Adipocyte (in vitro differentiated cells): ENCODE measurements around the gene ZNRD2.
A peak's percentile ranks its signal among the peaks of the same experiment; 100 is the strongest.
"Not testable (repeated sequence)": the region's sequence is repeated elsewhere in the genome, so short reads cannot be mapped to it uniquely, and the experiment has no call there.

Experiments
- DNase-seq: peaks from one replicate; pipeline ENCODE4 v3.0.0-alpha.2; 2015; ENCODE audit warnings: low read depth
- H3K27me3 ChIP-seq: replicated peaks from 2 replicates; pipeline ENCODE4 v1.7.0; 2013; ENCODE audit warnings: mild to moderate bottlenecking, low read length, moderate library complexity; ENCODE audit not compliant: control insufficient read depth, insufficient read depth
- H3K36me3 ChIP-seq: 2 replicates; pipeline ENCODE4 v1.7.0; 2013; ENCODE audit warnings: low read length, mild to moderate bottlenecking, moderate library complexity; ENCODE audit not compliant: control insufficient read depth, insufficient read depth, severe bottlenecking
- H3K4me1 ChIP-seq: 2 replicates; pipeline ENCODE4 v1.7.0; 2013; ENCODE audit warnings: mild to moderate bottlenecking, low read length, moderate library complexity; ENCODE audit not compliant: control insufficient read depth, insufficient read depth
- H3K4me3 ChIP-seq: 2 replicates; pipeline ENCODE4 v1.7.0; 2013; ENCODE audit warnings: mild to moderate bottlenecking, low read length, moderate library complexity
- H3K9ac ChIP-seq: 2 replicates; pipeline ENCODE4 v1.7.0; 2013; ENCODE audit warnings: mild to moderate bottlenecking, low read length, moderate library complexity
- H3K9me3 ChIP-seq: 2 replicates; pipeline ENCODE4 v1.7.0; 2013; ENCODE audit warnings: mild to moderate bottlenecking, low read length, moderate library complexity; ENCODE audit not compliant: control insufficient read depth

The ZNRD2 gene, protein sequence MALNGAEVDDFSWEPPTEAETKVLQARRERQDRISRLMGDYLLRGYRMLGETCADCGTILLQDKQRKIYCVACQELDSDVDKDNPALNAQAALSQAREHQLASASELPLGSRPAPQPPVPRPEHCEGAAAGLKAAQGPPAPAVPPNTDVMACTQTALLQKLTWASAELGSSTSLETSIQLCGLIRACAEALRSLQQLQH

DNA sequence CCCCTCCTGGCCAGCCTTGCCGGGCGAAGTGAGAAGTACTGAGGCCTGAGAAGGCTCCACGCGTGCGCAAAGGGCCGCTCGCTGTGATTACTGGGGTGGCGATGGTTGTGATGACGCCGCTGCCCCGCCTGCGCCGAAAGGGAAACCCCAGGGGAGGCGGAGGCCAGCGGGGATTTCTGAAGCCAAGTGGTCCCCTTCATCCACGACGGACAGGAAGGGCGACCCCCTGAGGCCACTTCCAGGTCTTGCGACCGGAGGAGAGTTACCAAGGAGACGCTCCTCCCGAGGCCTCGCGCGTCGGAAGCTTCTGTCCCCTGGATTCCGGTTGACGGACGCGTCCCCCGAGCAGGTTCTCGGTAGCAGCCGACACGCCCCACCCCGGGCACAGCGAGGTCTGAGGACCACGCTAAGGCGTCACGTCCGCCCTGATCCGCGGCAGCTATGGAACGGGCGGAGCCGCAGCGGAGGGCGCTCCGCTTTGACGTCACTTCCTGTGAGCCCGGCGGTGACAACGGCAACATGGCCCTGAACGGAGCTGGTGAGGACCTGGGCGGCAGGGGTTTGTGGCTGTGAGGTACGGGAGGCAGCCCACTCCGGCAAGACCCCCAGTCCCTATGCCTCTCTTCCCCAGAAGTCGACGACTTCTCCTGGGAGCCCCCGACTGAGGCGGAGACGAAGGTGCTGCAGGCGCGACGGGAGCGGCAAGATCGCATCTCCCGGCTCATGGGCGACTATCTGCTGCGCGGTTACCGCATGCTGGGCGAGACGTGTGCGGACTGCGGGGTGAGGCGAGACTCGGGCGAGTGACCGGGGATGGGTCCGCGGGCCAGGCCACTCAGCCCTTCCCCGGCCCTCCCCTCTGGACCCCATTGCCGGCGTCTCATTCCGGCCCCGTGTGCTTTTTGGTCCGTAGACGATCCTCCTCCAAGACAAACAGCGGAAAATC is at the start of gene ZNRD2:
Gene ZNRD2 (plus strand): TSS at position 505 of the 946 bp plus-strand sequence. CDS start 15 bp downstream, at position 520.
- DNase-seq = peak; percentile 99
- Histone ChIP-seq H3K9me3 (no peaks in the 10 kb centered on the region), H3K4me1 (peaks cover 39% of the 10 kb centered on the region), H3K9ac (peak within 1 kb of the TSS; percentile 99), H3K27me3 (no peaks in the 10 kb centered on the region), H3K4me3 (peak within 1 kb of the TSS; percentile 100), H3K36me3 (peaks cover 9% of the 10 kb centered on the region)

DNA sequence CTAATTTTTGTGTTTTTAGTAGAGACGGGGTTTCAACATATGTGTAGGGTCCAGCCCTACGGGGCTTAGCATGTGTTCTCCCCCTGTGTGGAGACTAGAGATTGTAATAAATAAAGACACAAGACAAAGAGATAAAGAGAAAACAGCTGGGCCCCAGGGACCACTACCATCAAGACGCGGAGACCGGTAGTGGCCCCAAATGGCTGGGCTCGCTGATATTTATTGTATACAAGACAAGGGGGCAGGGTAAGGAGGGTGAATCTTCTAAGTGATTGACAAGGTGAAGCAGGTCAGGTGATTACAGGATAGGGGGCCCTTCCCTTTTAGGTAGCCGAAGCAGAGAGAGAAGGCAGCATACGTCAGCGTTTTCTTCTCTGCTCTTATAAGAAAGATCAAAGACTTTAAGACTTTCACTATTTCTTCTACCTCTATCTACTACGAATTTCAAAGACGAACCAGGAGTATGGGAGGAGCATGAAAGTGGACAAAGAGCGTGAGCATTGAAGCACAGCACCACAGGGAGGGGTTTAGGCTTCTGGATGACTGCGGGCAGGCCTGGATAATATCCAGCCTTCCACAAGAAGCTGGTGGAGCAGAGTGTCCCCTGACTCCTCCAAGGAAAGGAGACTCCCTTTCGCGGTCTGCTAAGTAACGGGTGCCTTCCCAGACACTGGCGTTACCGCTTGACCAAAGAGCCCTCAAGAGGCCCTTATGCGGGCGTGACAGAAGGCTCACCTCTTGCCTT is 48.3 kb upstream of the ZNRD2 start:
- H3K4me3 ChIP-seq, H3K9ac ChIP-seq, H3K9me3 ChIP-seq, DNase-seq, H3K36me3 ChIP-seq, H3K27me3 ChIP-seq: not testable (repeated sequence)
- peaks cover 19% of the 10 kb centered on the region for H3K4me1 ChIP-seq

DNA sequence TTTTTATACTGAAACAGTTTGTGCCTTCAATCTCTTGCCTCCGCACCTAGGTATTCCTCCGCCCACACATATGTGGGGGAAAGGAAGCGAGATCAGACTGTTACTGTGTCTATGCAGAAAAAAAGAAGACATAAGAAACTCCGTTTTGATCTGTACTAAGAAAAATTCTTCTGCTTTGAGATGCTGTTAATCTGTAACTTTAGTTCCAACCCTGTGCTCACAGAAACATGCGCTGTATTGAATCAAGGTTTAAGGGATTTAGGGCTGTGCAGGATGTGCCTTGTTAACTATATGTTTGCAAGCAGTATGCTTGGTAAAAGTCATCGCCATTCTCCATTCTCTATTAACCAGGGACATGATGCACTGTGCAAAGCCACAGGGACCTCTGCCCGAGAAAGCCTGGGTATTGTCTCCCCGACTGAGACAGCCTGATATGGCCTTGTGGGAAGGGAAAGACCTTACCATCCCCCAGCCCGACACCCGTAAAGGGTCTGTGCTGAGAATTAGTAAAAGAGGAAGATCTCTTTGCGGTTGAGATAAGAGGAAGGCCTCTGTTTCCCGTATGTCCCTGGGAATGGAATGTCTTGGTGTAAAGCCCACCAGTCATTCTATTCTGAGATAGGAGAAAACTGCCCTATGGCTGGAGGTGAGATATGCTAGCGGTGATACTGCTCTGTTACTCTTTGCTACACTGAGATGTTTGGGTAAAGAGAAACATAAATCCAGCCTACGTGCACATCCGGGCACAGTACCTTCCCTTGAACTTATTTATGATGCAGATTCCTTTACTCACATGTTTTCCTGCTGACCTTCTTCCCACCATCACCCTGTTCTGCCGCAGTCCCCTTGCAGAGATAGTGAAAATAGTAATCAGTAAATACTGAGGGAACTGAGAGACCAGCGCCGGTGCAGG is 47.3 kb upstream of the ZNRD2 start:
- H3K9ac ChIP-seq, H3K4me3 ChIP-seq, H3K9me3 ChIP-seq, H3K27me3 ChIP-seq, DNase-seq: not testable (repeated sequence)
- H3K4me1 ChIP-seq = peaks cover 19% of the 10 kb centered on the region
- peaks cover 11% of the 10 kb centered on the region for H3K36me3 ChIP-seq

DNA sequence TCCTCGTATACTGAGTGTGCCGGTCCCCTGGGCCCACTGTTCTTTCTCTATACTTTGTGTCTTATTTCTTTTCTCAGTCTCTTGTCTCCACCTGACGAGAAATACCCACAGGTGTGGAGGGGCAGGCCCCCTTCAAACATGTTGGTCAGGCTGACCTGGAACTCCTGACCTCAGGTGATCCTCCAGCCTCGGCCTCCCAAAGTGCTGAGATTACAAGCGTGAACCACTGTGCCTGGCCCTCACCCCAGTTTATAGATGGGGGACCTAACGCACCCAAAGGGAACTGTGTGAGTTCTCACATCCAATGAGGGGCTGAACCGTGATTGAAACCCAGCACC is 46.7 kb upstream of the ZNRD2 start:
- DNase-seq, H3K27me3 ChIP-seq, H3K4me3 ChIP-seq, H3K9ac ChIP-seq, H3K9me3 ChIP-seq: not testable (repeated sequence)
- H3K4me1 ChIP-seq = peaks cover 19% of the 10 kb centered on the region
- H3K36me3 ChIP-seq = peaks cover 12% of the 10 kb centered on the region

DNA sequence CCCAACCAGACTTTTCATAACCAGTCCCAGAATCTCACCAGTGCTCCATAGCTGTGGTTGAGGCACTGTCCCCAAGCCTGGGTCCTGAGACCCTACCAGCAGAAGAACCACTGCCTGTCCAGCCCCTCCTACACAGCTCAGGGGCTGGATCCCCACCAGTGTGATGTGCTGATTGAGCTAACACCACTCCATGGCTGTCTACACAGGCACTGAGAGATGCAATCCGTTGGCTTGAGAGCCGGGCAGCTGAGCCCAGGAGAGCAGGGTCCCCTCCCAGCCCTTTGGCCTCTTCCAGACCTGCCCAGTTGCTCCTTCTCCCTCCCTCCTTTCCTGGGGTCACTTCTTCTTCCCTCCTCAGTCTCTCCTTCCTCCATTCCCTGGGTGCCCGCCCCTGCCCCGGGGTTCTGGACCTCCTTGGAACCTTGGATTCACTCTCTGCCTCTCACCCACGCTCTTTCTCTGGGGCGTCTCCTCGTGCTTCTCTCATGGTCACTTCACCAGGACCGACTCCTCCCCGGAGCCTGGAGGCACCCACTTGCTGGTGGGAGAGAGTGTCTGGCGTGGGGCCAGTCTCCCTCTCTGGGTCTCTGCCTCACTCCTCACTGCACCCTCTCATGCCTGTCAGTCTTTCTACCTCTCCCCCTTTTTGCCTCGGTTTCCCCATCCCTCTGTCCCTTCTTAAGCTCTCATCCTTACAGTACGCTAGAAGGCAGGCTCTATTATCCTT is 46.1 kb upstream of the ZNRD2 start:
- H3K36me3 ChIP-seq = peaks cover 12% of the 10 kb centered on the region
- peaks cover 19% of the 10 kb centered on the region for H3K4me1 ChIP-seq
- peak overlapping the region; percentile 75 for H3K4me3 ChIP-seq
- H3K27me3 ChIP-seq = no peaks in the 10 kb centered on the region
- peak overlapping the region; percentile 79 for H3K9ac ChIP-seq
- no peak for DNase-seq
- H3K9me3 ChIP-seq = no peaks in the 10 kb centered on the region

DNA sequence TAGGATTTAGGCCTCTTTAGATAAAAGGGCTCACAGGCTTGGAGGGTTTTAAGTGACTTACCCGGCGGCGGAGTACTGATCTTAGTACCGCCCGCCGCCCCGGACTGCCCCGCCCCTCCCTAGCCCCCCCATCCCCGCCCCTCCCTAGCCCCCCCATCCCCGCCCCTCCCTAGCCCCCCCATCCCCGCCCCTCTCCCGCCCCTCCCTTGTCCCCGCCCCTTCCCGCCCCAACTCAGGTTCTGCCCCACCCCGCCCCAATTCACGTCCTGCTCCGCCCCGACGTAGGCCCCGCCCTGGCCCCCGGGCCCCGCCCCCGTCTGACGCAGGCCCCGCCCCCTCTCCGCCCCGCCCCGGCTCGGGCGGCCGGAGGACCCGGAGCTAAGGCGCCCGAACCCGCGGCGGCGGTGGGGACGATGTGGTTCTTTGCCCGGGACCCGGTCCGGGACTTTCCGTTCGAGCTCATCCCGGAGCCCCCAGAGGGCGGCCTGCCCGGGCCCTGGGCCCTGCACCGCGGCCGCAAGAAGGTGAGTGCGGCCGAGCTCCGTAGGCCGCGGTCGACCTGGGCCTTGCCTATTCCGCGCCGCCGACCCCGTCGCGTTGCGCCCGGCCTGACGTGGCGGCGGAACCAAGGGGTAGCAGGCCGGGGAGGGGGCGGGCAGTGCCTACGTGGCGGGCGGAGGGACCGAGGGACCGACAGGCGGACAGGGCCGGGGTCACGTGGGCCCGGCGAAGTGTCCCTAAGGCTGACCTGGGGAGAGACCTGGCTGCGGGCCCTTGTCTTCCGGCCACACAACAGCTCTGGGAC is 45.3 kb upstream of the ZNRD2 start, which contains the start of gene SCYL1:
Gene SCYL1 (plus strand): TSS at position 343 of the 805 bp plus-strand sequence. CDS start 71 bp downstream, at position 414.
- peaks cover 14% of the 10 kb centered on the region for H3K36me3 ChIP-seq
- peak; percentile 95 for DNase-seq
- peaks cover 19% of the 10 kb centered on the region for H3K4me1 ChIP-seq
- no peaks in the 10 kb centered on the region for H3K27me3 ChIP-seq
- H3K9ac ChIP-seq = peak within 1 kb of the TSS; percentile 97
- peak within 1 kb of the TSS; percentile 96 for H3K4me3 ChIP-seq
- no peaks in the 10 kb centered on the region for H3K9me3 ChIP-seq

DNA sequence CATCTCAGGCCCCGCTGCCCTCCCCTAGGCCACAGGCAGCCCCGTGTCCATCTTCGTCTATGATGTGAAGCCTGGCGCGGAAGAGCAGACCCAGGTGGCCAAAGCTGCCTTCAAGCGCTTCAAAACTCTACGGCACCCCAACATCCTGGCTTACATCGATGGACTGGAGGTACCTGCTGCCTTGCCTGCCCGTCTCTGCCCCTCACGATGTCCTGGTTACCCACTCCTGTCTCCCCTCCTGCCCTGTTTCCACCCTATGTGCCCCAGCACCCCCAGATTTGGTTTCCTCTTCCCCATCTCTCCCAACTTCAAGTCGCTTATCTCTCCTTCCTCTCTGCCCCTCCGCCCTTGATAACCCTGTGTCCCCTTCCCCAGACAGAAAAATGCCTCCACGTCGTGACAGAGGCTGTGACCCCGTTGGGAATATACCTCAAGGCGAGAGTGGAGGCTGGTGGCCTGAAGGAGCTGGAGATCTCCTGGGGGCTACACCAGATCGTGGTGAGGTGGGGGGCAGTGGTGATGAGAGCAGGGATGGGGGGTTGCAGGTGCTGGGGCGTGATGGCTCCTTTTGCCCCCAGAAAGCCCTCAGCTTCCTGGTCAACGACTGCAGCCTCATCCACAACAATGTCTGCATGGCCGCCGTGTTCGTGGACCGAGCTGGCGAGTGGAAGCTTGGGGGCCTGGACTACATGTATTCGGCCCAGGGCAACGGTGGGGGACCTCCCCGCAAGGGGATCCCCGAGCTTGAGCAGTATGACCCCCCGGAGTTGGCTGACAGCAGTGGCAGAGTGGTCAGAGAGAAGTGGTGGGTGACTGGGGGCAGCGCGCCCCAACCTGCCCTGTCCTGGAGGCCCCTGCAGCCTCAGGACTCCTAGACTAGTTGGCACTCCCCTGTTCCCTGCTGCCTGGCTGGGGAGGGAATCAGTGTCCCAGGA is 44.5 kb upstream of the ZNRD2 start:
- Histone ChIP-seq H3K9me3 (no peaks in the 10 kb centered on the region), H3K4me1 (peaks cover 19% of the 10 kb centered on the region), H3K36me3 (peaks cover 23% of the 10 kb centered on the region), H3K9ac (peak overlapping the region; percentile 97), H3K4me3 (peak overlapping the region; percentile 96), H3K27me3 (no peaks in the 10 kb centered on the region)
- no peak for DNase-seq

DNA sequence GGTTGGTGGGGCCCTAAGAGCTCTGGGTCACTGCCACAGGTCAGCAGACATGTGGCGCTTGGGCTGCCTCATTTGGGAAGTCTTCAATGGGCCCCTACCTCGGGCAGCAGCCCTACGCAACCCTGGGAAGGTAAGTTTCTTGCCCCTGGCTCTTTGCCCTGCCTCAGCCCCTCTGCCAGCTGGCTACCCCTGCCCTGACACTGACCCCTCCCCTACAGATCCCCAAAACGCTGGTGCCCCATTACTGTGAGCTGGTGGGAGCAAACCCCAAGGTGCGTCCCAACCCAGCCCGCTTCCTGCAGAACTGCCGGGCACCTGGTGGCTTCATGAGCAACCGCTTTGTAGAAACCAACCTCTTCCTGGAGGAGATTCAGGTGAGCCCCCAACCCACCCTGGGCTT is 43.5 kb upstream of the ZNRD2 start:
- Histone ChIP-seq H3K9ac (peak overlapping the region; percentile 97), H3K9me3 (no peaks in the 10 kb centered on the region), H3K27me3 (no peaks in the 10 kb centered on the region), H3K4me3 (no peak overlapping the region), H3K36me3 (peaks cover 32% of the 10 kb centered on the region), H3K4me1 (peaks cover 19% of the 10 kb centered on the region)
- no peak for DNase-seq

DNA sequence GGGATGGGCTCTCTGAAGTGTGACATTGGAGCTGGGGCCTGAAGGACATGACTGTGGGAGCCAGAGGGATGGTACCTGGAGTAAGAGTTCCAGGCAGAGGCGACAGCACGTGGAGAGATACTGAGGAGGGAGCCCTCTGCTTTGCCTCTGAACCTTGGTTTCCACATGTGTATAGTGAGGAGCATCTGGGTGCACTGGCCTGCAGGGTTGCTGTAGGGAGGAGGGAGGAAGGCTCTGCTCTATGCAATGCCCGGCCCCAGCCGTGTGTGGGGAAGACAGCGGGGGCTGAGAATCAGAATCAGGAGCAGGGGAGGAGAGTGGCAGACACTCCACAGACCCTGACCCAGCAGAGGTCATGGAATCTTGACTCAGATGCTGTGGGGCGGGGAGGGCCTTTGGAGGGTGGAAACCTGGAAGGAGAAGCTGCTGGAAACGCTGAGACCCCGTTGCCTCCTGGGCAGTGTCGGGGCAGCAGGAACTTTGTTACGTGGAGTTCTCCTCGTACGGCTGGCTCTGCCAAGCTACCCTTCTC is 41.4 kb upstream of the ZNRD2 start:
- Histone ChIP-seq H3K4me1 (peaks cover 18% of the 10 kb centered on the region), H3K9ac (no peak overlapping the region), H3K4me3 (no peak overlapping the region), H3K27me3 (no peaks in the 10 kb centered on the region), H3K9me3 (no peaks in the 10 kb centered on the region), H3K36me3 (peaks cover 50% of the 10 kb centered on the region)
- DNase-seq = no peak
